A204.1 (cell line): ENCODE measurements around the gene ACRBP.

Source experiments
- FAIRE-seq: peaks from 2 replicates; lab custom pipeline; 2012; peaks lifted over from hg19 to GRCh38; lab: Jason Lieb, UNC

The ACRBP gene

DNA sequence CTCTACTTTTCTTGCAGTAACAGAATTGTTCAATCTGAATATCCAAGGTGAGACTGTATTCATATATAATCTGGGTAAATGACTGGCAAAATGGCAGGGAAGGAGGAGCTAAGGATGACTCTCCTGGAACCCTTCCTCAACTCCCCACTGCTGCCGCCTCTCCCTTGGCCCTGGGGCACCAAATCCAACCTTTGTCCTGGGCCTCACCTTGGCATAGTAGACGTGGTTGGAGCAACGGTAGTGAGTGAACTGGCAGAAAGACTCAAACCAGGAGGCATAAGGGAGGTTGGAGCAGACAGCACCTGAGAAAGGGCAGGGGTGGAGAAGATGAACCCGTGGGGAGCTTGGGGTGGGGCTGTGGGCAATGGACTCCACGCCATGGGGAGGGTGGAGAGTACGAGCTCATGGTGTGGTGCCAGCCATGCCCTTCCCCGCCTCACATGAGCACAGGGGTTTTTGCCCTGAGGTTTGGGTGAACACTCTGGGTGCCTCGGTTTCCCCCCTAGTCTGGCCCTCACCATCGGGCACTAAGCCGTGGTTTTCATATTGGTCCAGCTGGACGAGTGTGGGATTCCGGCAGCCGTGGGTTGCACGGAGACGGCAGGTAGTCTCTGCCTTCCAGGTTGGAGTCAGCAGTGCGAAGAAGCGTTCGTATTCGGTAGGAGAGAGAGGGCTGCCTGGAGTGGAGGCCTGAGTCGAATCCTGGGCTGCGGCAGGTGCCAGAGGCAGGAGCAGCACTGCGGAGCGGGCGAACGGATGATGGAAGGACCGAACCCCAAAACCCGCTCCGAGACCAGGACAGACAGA, 753 bp downstream of the ACRBP start:
- no peak for FAIRE-seq

DNA sequence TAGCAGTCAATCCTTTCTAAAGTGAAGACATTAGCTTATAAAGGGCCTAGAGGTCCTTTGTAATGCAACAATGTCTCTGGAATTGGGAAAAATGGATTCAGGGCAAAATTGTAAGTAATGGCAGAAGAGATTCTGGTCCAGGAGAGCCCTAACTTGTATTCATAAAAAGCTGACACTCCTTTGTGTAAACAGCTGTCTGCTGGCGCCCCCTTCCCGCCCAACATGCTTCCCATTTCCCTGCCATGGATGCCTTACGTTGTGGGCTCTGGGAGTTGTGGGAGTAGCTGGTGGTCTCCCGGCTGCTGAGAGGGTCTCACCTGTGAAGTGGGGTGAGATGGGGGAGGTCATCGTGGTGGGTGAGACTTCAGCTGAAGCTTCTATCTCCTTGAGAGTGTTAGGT, 2.3 kb downstream of the ACRBP start:
- no peak for FAIRE-seq

DNA sequence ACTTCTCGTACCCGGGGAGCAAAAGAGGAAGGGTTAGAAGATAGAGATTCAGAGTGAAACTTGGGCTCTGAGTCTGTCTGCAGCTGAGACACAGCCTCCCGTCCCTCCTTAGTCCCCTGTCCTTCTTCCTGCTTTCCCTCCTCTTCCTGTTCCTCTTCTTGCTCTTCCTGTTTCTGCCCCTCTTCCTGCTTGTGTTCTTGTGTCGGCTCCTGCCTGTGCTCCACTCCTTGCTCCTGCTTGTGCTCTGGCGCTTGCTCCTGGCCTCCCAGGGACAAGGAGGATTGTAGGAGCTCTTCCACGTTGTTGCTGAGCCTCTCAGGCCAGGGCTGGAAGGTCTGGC, 3.0 kb downstream of the ACRBP start:
- no peak for FAIRE-seq

DNA sequence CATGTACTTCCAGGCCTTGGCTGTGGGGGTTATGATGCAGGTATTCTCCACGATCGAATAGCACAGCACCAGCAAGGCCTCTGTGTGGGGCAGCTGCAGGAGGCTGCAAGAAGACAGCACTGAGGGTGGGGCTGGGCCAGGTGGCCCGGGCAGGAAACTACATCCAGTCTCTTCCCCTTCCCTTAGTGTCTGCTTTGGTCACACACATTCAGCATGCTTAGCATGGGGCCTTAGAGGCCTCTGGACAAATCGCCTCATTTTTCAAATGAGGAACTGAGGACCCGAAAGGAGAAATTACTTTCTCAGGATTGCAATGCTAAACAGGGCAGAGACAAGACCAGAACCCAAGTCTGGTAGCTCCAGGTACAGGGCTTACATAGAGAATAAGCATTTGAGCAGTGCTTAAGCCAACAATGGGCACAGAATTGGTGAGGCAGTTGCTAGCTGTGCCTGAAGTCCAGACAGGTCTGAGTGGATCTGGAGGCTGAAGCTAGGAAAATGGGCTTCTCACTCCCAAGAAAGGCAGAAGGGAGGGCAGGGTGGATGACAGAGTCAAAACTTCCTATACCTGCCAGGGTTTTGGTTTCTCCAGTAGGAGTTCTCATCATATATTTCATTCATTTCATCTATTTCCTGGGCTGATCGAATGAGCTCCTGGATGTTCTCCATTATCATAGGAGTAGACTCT, 3.5 kb downstream of the ACRBP start:
- no peak for FAIRE-seq

DNA sequence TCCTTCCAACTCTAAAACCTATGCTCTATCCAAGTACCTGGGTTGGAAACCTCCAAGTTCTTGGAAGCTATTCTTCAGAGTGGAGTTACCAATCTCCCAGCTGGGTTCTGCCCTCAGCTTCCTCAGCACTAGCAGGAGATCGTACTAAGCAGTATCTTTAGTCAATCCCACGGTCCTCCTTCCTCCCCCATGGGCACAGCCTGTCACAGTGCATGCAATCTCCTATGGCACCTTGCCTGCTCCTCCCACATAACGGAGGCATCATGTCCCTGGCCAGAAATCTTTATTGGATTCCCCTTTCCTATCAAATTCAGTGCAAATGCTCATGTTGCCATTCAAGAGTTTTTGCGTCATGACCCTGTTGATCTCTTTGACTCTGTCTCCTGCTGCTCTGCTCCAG, 6.1 kb downstream of the ACRBP start:
- FAIRE-seq = no peak

DNA sequence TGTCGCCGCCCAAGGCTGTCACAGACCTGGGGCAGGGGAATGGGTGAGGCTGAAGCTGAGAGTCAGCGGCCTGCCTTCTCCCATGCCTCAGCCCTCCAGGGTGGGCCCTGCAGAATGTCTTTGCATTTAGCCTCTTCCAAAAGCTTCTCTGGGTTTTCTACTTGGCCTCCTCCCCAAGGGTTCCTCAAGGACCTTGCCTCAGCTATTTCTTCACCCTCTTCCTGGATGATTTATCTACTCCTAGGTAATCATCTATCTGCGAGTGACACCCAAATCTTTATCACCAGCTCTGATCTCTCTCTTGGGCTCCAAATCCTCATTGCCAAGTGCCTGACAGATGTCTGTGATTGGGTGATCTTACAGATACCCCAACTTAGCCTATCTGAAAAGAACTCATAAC, 6.7 kb downstream of the ACRBP start:
- FAIRE-seq = no peak

DNA sequence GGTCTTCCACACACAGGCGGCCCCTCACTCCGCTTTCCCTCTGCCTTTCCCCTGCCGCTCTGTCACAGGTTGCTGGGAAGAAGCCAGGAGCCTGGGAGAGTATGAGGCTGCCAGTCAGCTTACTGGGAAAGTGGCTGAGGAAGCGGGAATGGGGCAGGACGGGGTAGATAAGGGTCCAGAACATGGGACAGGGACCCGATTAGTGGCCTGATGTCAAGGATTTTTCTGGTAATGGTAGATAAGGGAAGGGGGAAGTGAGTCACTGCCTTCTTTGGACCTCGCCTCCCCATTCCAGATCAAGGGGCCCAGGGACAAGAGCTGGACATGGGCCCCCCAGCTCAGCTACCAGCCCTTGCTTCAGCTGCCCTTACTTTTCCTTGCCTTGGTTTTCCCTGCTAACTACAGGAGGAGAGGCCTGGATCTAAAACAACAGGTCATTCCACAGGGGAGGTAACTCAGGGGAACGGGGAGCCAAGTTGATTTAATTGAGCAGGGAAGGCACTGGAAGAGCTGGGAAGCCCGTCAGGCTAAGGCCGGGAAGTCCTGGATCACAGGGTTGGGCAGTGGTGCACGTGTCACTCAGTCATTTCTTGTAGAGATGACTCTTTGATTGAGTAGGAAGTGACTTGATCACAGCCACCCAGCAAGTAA, 8.0 kb downstream of the ACRBP start:
- no peak for FAIRE-seq

DNA sequence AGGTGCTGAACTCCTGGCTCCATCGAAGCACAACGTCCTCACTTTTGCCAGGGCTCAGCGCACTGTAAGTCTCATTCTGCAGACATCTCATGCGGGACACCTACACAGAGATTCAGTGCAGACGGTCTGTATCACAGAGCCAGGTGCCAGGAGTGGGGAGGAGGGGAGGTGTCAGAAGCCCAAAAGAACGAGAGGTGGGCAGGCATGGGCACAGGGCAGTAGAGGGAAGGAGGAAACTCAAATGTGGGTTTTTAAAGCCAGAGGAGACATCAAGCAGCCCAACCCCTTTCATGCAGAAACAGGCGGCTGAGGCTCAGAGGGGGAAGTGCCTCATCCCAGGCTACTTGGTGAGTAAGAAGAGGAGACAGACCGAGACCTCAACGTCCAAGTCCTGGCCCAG, 8.9 kb downstream of the ACRBP start:
- FAIRE-seq = no peak

DNA sequence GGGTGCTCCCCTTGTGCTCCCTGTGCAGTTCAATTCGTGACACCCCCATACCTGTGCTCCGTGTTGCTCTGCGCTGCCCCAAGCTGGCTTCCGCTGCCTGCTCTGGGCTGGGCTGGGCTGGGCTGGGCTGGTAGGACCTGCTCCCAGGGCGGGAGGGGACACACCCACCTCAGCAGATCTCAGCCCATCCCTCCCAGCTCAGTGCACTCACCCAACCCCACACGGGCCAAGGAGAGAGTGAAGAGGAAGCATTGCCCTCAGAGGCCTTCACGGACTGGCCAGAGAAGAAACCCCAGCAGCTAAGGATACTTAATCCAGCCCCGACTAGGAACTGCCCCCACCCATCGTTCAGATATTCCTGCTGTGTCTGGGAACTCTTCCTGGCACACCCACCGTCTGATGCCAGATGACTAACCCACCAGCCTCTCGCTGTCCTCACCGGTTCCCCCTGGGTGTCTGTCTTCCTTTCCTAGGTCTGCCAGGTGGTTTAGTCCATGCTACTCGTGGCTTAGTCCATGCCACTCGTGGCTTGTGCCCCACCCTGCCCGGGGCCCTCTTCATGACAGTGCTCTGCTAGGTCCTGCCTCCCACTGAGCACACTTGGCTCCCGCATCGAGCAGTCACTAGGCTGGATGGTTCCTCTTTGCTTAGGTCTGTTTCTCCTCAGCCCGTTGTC, 11.2 kb downstream of the ACRBP start, which contains the start of gene LPAR5:
TSS of gene LPAR5 (minus strand) at position 104 of the 676 bp plus-strand sequence. CDS start 14,711 bp downstream, outside the sequence.
- no peak for FAIRE-seq

DNA sequence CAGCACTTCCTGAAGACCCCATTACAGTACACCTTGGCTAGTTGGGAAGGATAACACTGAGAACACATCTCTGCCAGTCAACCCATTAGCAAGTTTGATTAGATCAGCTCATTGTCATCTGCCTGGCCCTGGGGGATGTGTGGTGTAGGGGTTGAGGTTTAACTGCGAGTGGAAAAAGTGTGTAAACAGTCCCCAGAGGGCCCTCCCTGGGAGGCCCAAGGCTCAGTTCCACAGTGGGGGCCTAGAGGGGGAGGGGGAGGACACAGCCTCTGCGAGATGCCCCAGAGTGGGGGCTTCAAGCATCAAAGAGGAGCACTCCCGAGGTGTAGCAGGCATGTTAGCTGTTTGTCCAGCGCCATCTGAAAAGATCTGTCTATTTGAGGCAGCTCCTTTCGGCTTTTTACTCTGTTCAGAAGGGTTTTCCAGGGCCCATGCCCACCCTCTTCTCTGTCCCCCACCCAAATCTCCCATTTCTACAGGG, 11.8 kb downstream of the ACRBP start:
- FAIRE-seq = no peak

DNA sequence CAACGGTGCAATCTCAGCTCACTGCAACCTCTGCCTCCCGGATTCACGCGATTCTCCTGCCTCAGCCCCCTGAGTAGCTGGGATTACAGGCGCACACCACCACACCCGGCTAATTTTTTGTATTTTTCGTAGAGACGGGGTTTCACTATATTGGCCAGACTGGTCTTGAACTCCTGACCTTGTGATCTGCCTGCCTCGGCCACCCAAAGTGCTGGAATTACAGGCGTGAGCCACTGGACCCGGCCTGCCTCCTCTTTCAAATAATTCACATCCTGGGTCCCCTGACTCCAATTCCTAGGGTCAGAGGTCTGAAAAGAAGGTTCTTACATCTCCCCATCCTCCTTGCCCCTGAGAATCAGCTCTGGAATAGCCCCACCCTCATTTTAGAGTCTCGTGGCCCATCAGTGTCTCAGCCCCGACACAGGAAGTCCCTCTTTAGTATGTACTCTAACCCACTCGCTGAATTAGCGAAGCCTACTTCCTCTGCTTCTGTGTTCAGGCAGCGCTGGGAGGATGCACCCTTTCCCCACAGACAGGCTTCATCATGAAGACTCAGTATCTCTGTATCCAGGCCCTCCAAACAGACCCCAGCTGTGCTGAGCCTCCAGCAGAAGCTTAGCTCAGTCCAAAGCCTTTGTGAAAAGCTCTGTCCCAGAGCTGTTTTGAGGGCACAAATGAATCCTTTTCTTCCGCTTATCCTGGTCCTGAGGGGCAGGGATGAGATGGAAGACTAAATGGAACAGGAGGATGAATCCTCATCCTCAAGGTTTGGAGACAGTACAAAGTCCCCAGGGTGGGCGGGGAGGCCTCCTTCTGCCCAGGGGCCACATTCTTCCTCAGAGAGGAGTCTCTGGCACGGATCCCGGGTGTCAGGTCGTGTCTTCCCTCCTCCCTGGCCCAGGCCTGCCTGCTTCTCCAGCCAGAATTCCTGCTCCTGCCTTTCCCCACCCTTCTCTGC, 14.9 kb downstream of the ACRBP start:
- FAIRE-seq = no peak

DNA sequence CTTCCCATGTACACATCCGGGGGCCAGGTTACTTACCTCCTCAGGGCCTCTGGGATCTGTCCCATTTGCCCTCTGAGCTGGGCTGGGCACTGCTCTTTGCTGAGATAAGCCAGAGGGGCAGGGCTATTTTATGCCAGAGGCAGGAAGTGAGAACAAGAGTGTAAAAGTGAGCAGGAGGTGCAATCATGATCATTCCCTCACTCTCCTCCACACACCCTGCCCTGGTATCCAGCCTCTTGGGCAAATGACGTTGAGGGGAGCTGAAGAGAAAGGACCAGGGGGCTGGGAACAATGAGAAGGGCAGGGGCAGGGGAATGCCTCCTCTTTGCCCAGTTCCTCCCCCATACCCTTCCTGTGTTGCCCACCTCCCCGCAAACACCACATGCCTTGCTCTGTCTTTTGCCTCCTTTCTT, 15.7 kb downstream of the ACRBP start:
- FAIRE-seq = no peak

DNA sequence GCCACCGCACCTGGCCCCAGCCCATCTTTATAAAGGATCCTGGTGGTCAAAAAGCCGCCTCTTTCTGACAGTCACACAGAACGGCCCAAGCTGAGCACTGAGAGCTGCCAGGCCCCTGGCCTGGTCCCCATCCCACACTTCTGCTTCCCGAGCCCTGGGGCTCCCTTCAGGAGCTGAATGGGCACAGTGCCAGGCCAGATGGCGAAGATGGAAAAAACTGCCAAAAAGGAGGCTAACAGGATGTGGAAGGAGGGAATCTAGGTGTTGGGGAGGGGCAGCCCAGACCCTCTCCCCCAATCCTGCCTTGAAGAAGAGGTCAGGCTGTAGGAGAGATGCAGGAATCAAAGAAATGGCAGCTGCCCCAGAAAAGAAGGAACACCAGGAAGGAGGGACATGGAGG, 16.5 kb downstream of the ACRBP start:
- FAIRE-seq = no peak

DNA sequence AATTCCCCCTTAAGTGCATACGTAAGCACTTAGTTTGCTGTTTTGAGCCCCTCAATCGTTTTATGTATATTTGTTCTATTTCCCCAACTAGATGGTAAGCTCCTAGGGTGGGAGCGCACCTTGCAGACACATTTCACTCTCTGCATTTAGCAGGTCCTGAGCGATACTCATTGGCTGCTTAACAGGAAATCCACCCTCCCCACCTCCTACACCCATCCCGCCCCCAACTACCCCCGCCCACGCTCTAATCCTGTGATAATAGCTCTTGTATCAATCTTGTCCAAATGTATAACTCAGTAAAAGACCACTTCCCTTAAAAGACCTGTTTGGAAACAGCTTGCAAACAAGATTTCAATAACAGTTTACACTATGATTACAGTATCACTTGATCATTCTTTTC, 19.6 kb downstream of the ACRBP start:
- FAIRE-seq = no peak

DNA sequence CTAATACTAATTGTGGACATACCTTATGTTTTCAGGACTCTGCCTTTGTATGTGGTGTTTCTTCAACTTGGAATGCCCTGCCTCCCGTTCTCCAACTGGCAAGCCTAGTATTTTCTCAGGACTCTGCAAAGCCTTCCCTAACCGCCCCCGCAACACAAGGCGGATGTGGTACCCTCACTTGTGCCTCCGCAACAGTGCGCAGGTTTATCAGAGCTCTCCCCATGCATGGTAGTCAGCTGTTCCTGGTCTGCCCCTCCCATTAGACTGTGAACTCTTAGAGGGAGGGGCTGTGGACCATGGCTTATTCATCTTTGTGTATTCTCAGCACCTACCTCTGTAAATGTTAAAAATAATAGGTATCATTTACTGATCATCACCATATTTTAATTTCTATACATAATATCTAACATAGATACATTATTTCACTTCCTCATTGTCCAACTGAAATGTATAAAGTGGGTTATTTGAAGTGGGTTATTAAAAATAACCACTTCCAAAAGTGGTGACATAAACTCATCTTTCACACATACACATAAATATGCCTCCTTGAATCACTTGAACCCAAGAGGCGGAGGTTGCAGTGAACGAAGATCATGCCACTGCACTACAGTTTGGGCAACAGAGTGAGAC, 20.5 kb downstream of the ACRBP start:
- no peak for FAIRE-seq

DNA sequence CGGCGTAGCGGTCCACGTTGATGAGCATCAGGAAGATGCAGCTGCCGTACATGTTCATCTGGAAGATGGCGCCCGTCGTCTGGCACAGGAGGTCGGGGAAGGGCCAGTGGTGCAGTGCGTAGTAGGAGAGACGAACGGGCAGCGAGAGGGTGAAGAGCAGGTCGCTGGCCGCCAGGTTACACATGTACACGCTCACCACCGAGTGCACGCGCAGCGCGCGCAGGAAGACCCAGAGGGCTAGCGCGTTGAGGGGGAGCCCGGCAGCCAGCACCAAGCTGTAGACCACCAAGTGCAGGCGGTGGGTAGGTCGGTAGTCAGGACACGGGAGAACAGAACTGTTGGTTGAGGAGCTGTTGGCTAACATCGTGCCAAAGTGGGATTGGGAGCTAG, 26.4 kb downstream of the ACRBP start:
- FAIRE-seq = no peak

DNA sequence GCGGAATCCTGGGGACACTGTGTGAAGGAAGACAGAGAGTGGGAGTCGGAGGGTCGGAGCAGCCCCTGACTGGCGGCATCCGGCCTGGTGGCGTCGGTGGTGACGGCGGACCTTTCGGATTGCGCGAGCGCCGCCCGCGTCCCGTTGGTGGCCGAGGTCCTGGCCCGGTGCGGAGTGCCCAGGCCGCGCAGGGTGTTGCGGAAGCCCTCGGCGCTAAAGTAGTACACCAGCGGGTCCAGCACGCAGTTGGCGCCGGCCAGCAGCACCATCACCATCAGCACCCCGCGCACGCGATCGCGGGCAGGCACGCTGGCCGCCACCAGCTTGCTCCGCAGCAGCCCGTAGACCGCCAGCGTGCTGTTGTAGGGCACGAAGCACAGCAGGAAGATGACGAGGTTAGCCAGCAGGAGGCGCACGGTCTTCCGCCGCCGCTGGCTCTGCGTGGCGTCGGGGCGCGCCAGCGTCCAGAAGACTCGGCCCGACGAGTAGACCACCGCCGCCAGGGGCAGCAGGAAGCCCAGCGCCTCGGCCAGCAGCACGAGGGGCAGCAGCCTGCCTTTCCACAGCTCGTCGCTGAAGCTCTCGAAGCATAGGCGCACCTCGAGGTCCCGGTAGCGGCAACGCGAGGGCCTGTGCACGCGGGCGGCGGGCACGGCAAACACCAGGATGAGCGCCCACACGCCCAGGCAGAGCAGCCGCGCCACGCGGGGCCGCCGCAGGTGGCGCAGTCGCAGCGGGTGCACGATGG, 26.9 kb downstream of the ACRBP start:
- FAIRE-seq = no peak

DNA sequence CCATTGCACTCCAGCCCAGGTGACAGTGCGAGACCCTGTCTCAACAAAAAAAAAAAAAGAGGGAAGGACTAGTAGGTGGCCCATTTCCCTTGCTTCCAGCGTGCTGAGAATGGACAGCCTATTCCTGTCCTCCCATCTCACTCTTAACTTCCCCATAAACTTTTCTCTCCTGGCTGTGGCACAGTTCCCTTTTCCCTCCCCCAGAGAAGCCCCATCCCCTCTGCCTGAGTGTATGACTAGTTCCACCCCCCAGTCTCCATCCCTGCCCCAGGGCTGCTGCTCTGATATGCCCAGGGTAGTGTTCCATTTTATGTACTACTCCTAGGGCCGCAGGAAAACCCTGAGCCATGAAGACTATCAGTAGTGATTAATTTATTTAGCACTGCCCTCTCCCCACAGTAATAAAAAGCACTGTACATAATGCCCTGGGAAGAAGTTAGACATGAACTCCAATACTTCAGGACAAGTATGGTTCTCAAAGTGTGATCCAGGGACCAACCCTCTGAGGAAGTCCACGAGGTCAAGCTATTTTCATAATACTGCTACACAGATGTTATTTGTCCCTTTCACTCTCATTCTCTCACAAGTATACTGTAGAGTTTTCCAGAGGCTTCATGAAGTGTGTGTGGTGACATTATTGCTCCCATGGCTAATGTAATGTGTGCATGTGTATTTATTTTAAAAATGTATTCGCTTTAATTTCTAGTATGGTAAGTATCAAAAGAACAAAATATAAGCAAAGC, 28.6 kb downstream of the ACRBP start:
- no peak for FAIRE-seq

DNA sequence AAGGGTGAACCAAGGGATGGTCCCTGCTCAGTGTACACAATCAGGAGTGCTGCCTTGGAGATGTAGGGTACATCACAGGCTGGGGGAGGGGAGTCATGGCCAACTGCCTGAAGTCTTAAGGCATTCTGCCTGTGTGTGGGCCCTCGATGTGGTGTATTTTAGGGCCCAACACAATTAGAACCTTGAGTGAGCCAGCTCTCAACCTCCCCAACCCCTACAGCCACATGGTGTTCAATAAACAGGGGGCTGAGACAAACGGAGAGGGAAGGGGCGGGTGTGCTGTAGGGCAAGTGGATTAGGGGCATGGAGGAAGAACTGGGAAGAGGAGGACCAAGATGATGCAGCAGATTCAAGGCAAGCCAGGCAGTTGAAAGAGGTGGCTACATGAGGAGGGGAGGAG, 31.4 kb downstream of the ACRBP start:
- FAIRE-seq = no peak
